HepG2 (cell line): Measurements from ENCODE around the gene HOXC10. TPM values are rescaled to one million over a fixed set of nuclear protein-coding genes. Genes with fewer than 3 reads are reported as not detected.

Source experiments
- ATAC-seq: fragments of 200-7000 bp; cut with Tn5 transposase; 3 replicates; pipeline ENCODE4 v1.9.1; 2020; ENCODE audit warnings: mild to moderate bottlenecking, moderate library complexity
- BruUV-seq: library from RNA; stranded (reverse); fragments of 400-500 nt; replicated peaks from 2 replicates; lab custom pipeline; 2021; lab: Mats Ljungman, UMichigan
- CTCF ChIA-PET: fragments of 300-600 bp; formaldehyde crosslinking; extraction: SDS; loops from one replicate; lab custom pipeline; 2021; ENCODE audit warnings: low total read pairs, inconsistent platforms, low intra/inter-chr PET ratio; lab: Yijun Ruan, JAX
- POLR2A ChIA-PET: fragments of 350-600 bp; sonication (Branson Sonifier 250); formaldehyde crosslinking; loops from one replicate; lab custom pipeline; 2020; ENCODE audit warnings: antibody characterized with exemption, inconsistent platforms; lab: Yijun Ruan, JAX
- DNase-seq: peaks from one replicate; pipeline ENCODE4 v3.0.0-alpha.2; 2015; ENCODE audit warnings: low spot score
- FAIRE-seq: peaks from 3 replicates; lab custom pipeline; 2011; peaks lifted over from hg19 to GRCh38; lab: Jason Lieb, UNC
- H2AFZ ChIP-seq: one replicate; pipeline ENCODE4 v1.6.1; 2011; ENCODE audit warnings: low read length, inconsistent platforms
- H3K27ac ChIP-seq: fragments of 300-600 bp; 3 replicates; pipeline ENCODE4 v1.8.0; 2011; ENCODE audit warnings: mixed run types, mild to moderate bottlenecking, mixed read lengths, low read length, inconsistent platforms; ENCODE audit not compliant: insufficient read depth; ENCODE audit errors: extremely low read length
- H3K27me3 ChIP-seq, 2 experiments: fragments of 200-600 bp in 1 of 2; 2 replicates in 1 of 2; 3 replicates in 1 of 2; pipeline versions ENCODE4 v1.6.0 to v1.8.0; 2011; ENCODE audit warnings: low read length in 2 of 2, mild to moderate bottlenecking in 2 of 2, moderate library complexity in 2 of 2, inconsistent platforms in 1 of 2; ENCODE audit not compliant: insufficient read depth in 2 of 2, control insufficient read depth in 1 of 2
- H3K36me3 ChIP-seq, 2 experiments: fragments of 200-600 bp in 1 of 2; replicated peaks in 1 of 2; 2 replicates in 1 of 2; 3 replicates in 1 of 2; pipeline versions ENCODE4 v1.5.1 to v1.8.0; 2011; ENCODE audit warnings: low read length in 2 of 2, inconsistent platforms in 1 of 2; ENCODE audit not compliant: insufficient read depth in 2 of 2, control insufficient read depth in 1 of 2
- H3K4me1 ChIP-seq: 2 replicates; pipeline ENCODE4 v1.5.1; 2012; ENCODE audit warnings: low read length, inconsistent platforms; ENCODE audit not compliant: insufficient read depth
- H3K4me2 ChIP-seq: 2 replicates; pipeline ENCODE4 v1.6.0; 2011; ENCODE audit warnings: low read depth, low read length, inconsistent platforms
- H3K4me3 ChIP-seq, 3 experiments: fragments of 200-600 bp in 1 of 3; sonication (generic), shearing (Covaris generic) in 1 of 3; replicated peaks in 1 of 3; 2 replicates each; pipeline ENCODE4 v1.5.1; 2011 to 2016; ENCODE audit warnings: low read length in 3 of 3, inconsistent platforms in 2 of 3, low read depth in 2 of 3, mild to moderate bottlenecking in 2 of 3, control low read depth in 1 of 3, mixed read lengths in 1 of 3; ENCODE audit not compliant: insufficient read depth in 1 of 3
- H3K79me2 ChIP-seq: one replicate; pipeline ENCODE4 v1.6.1; 2011; ENCODE audit warnings: low read length, inconsistent platforms; ENCODE audit not compliant: insufficient read depth
- H3K9ac ChIP-seq: 2 replicates; pipeline ENCODE4 v1.6.0; 2011; ENCODE audit warnings: mild to moderate bottlenecking, low read depth, low read length, inconsistent platforms; ENCODE audit not compliant: insufficient read depth
- H3K9me3 ChIP-seq: 2 replicates; pipeline ENCODE4 v1.5.1; 2012; ENCODE audit warnings: mild to moderate bottlenecking, low read length
- H4K20me1 ChIP-seq: 2 replicates; pipeline ENCODE4 v1.6.0; 2011; ENCODE audit warnings: inconsistent platforms, mild to moderate bottlenecking, low read length, moderate library complexity; ENCODE audit not compliant: insufficient read depth
- ARID4A ChIP-seq: sonication (generic); formaldehyde crosslinking; IDR thresholded peaks from 2 replicates; pipeline ENCODE4 v1.5.0; 2020; ENCODE audit warnings: mild to moderate bottlenecking, missing genetic modification reagents, borderline replicate concordance
- ATF3 ChIP-seq: sonication (generic); formaldehyde crosslinking; IDR thresholded peaks from 2 replicates; pipeline ENCODE4 v1.4.0; 2020; ENCODE audit warnings: missing genetic modification reagents
- ELF4 ChIP-seq: sonication (generic); formaldehyde crosslinking; IDR thresholded peaks from 2 replicates; pipeline ENCODE4 v1.5.0; 2020; ENCODE audit warnings: missing genetic modification reagents, mild to moderate bottlenecking, moderate library complexity, borderline replicate concordance
- NFE2L1 ChIP-seq: sonication (generic); formaldehyde crosslinking; IDR thresholded peaks from 2 replicates; pipeline ENCODE4 v1.4.0; 2020; ENCODE audit warnings: missing genetic modification reagents, mild to moderate bottlenecking, borderline replicate concordance
- SOX6 ChIP-seq, 2 experiments: fragments of 450-650 bp in 1 of 2; sonication (generic) in 1 of 2; formaldehyde crosslinking in 1 of 2; IDR thresholded peaks; 2 replicates each; pipeline versions ENCODE4 v1.4.0 to v1.6.1; 2017 to 2020; ENCODE audit warnings: antibody characterized with exemption in 1 of 2, mild to moderate bottlenecking in 1 of 2, missing genetic modification reagents in 1 of 2
- SP5 ChIP-seq: IDR thresholded peaks from 2 replicates; pipeline ENCODE4 v1.6.1; 2016; ENCODE audit warnings: low read depth, borderline replicate concordance
- YEATS4 ChIP-seq: sonication (generic); formaldehyde crosslinking; IDR thresholded peaks from 2 replicates; pipeline ENCODE4 v1.4.0; 2020; ENCODE audit warnings: missing genetic modification reagents, borderline replicate concordance
- ZFP36L1 ChIP-seq: sonication (generic); formaldehyde crosslinking; IDR thresholded peaks from 2 replicates; pipeline ENCODE4 v1.8.0; 2022; ENCODE audit warnings: mild to moderate bottlenecking, missing genetic modification reagents, moderate library complexity
- ZNF362 ChIP-seq: sonication (generic); formaldehyde crosslinking; IDR thresholded peaks from 2 replicates; pipeline ENCODE4 v1.4.0; 2020; ENCODE audit warnings: missing genetic modification reagents, mild to moderate bottlenecking, borderline replicate concordance
- WGBS: methylation state at CpG from one replicate; pipeline ENCODE4 v1.1.6; 2017; ENCODE audit warnings: low lambda C conversion rate; 5-methylcytosine and 5-hydroxymethylcytosine counted together
- in situ Hi-C: cut with HindIII; loops from 2 replicates; pipeline ENCODE4 v1.10.0; 2017; ENCODE audit warnings: low pct_unique_long_range_greater_than_20kb; ENCODE audit not compliant: extremely low pct_ligation_motif_present
- intact Hi-C: fragments of 100-400 bp; cut with micrococcal nuclease; formaldehyde crosslinking; loops from one replicate; pipeline ENCODE4 v1.10.0; 2022; ENCODE audit not compliant: unreplicated experiment
- polyA plus RNA-seq, 8 experiments: library from polyadenylated mRNA; depleted of rRNA in 3 of 8; stranded (reverse) in 7 of 8; unstranded in 1 of 8; fragments of >200 nt; fragmentation: Illumina TruSeq in 4 of 8; extraction: Trizol in 4 of 8; gene quantifications; 2 replicates each; pipeline versions ENCODE4 v1.2.1 to v1.2.3, GENCODE V29; 2011 to 2016; ENCODE audit warnings: low read depth in 4 of 8, missing spikeins in 1 of 8, mixed read lengths in 1 of 8; ENCODE audit not compliant: insufficient read depth in 1 of 8
- total RNA-seq, 5 experiments: library from RNA; depleted of rRNA; stranded (reverse); fragments of >200 nt; fragmentation: Illumina TruSeq; extraction: Trizol; gene quantifications; 2 replicates each; pipeline ENCODE4 v1.2.3, GENCODE V29; 2016; ENCODE audit warnings: low read depth in 1 of 5

Gene HOXC10
- total and polyA plus RNA-seq, 2 of the 13 experiments (the other 11 are each of a cell fraction or from before 2014, with no cell fraction given): not detected

- no TSS peak for BruUV-seq
- CTCF ChIA-PET: no interaction called here
- H3K79me2 ChIP-seq: no peaks in the 10 kb centered on the region
- in situ Hi-C loops (no loop called here), intact Hi-C loops (no loop called here)
- H3K4me3 ChIP-seq: no peak overlapping the region
- POLR2A ChIA-PET: no interaction called here
- peaks cover 8 to 74% of the 10 kb centered on the region in 2 experiments for H3K27me3 ChIP-seq
- no peak overlapping the region for H3K4me2 ChIP-seq
- TF ChIP-seq YEATS4 (CRISPR knock-in tag): no peak
- ATAC-seq (no peak), FAIRE-seq (no peak), DNase-seq (no peak)
- no peaks in the 10 kb centered on the region for H3K36me3 ChIP-seq
- H2AFZ ChIP-seq: no peak overlapping the region
- no peak overlapping the region for H3K9ac ChIP-seq
- no peak overlapping the region for H3K27ac ChIP-seq
- WGBS: 18% methylated on average over 2 of the region's 6 CpGs
- no peaks in the 10 kb centered on the region for H3K9me3 ChIP-seq
- no peaks in the 10 kb centered on the region for H4K20me1 ChIP-seq
- H3K4me1 ChIP-seq: peaks cover 7% of the 10 kb centered on the region; the same call in 1 of the 2 replicates
Measured at GRCh38 chr12:54035568-54036264, 50.8 kb downstream of the HOXC10 start.

GRCh38 chr12:54036620-54037359, 51.8 kb downstream of the HOXC10 start:
- H3K4me3 ChIP-seq: no peak overlapping the region
- no peak overlapping the region for H2AFZ ChIP-seq
- ATAC-seq: no peak
- no peak overlapping the region for H3K4me2 ChIP-seq
- H3K4me1 ChIP-seq: peaks cover 7% of the 10 kb centered on the region; the same call in 1 of the 2 replicates
- BruUV-seq: no TSS peak
- no peaks in the 10 kb centered on the region for H4K20me1 ChIP-seq
- no peak overlapping the region for H3K9ac ChIP-seq
- no peak overlapping the region for H3K27ac ChIP-seq
- in situ Hi-C loops: no loop called here
- DNase-seq: no peak
- ChIA-PET POLR2A (no interaction called here), CTCF (no interaction called here)
- no peaks in the 10 kb centered on the region for H3K36me3 ChIP-seq
- 68% methylated on average over 6 of the region's 14 CpGs for WGBS
- intact Hi-C loops: no loop called here
- FAIRE-seq: no peak
- H3K9me3 ChIP-seq: no peaks in the 10 kb centered on the region
- peaks cover 8 to 63% of the 10 kb centered on the region in 2 experiments for H3K27me3 ChIP-seq
- no peaks in the 10 kb centered on the region for H3K79me2 ChIP-seq
- TF ChIP-seq SP5 (CRISPR knock-in tag) (no peak), ZNF362 (CRISPR knock-in tag) (no peak), SOX6 (IDR thresholded peaks at IDR 0.05) (no peak), SOX6 (CRISPR knock-in tag; IDR thresholded peaks at IDR 0.05) (no peak), ELF4 (CRISPR knock-in tag) (no peak), ZFP36L1 (no peak), ATF3 (no peak), NFE2L1 (CRISPR knock-in tag) (no peak), ARID4A (CRISPR knock-in tag) (no peak)
